ENCODE results near the gene PDE11A.
"Not testable (repeated sequence)": the region's sequence is repeated elsewhere in the genome, so short reads cannot be mapped to it uniquely, and the experiment has no call there.

Gene PDE11A

DNA sequence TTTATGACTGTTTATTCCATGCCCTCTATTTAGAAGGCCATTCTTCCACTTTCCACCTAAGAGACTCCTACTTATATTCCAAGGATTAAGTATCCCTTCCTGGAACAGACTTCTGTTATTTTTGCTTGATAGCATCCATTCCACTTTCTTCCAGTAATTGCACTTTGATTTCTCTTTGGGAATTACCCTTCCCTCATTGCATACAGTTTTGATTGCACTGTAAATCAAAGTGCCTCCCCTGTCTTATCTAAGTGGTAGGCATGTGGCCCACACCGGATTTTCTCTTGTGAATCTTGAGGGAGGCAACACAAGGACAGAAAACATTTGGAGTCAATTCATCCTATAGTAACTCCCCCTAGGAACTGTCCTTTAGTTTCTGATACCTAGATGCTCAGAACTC is 120.4 kb downstream of the PDE11A start:
- no peak overlapping the region for H3K4me3 Mint-ChIP-seq
- H3K4me1 Mint-ChIP-seq (ENCODE audit: low read depth), result no peaks in the 10 kb centered on the region
- no peak overlapping the region for H3K27ac Mint-ChIP-seq
- no peaks in the 10 kb centered on the region for H3K27me3 Mint-ChIP-seq (ENCODE audit: low read depth)
- no peaks in the 10 kb centered on the region for H3K9me3 Mint-ChIP-seq
- H3K36me3 Mint-ChIP-seq (ENCODE audit: low read depth), result no peaks in the 10 kb centered on the region

DNA sequence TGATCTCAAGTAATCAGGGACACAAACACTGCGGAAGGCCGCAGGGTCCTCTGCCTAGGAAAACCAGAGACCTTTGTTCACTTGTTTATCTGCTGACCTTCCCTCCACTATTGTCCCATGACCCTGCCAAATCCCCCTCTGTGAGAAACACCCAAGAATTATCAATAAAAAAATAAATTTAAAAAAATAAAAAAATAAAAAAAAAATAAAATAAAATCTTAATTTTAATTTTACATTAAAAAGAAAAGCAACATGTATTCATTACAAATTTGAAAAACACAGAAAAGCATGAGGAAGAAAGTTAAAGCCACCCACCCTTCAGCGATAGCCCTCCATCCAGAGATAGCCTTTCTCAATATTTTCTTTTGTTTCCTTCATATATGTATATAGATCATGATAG is 125.0 kb downstream of the PDE11A start:
- not testable (repeated sequence) for H3K9me3 Mint-ChIP-seq; H3K4me3 Mint-ChIP-seq; H3K27ac Mint-ChIP-seq; H3K27me3 Mint-ChIP-seq (ENCODE audit: low read depth); H3K36me3 Mint-ChIP-seq (ENCODE audit: low read depth); H3K4me1 Mint-ChIP-seq (ENCODE audit: low read depth)

DNA sequence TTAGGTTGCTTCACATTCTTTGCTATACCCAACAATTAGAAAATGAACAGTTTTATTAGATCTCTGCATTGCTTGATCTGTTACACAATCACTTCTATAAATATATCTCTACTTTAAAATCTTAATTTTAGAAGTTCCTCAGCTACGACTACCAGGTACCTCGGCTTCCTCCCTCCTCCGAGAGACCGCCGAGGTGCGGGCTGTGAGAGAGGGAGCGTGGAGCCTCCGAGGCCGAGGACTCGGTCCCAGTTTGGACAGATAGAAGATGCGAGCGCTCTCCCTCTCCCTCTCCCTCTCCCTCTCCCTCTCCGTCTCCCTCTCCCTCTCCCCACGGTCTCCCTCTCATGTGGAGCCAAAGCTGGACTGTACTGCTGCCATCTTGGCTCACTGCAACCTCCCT is 128.0 kb downstream of the PDE11A start:
- not testable (repeated sequence) for H3K27me3 Mint-ChIP-seq (ENCODE audit: low read depth); H3K36me3 Mint-ChIP-seq (ENCODE audit: low read depth); H3K4me1 Mint-ChIP-seq (ENCODE audit: low read depth); H3K27ac Mint-ChIP-seq; H3K4me3 Mint-ChIP-seq; H3K9me3 Mint-ChIP-seq

GRCh38 chr2:177942731-177943130 is 129.8 kb downstream of the PDE11A start:
- no peaks in the 10 kb centered on the region for H3K27me3 Mint-ChIP-seq (ENCODE audit: low read depth)
- no peaks in the 10 kb centered on the region for H3K36me3 Mint-ChIP-seq (ENCODE audit: low read depth)
- H3K9me3 Mint-ChIP-seq, result no peaks in the 10 kb centered on the region
- H3K4me1 Mint-ChIP-seq (ENCODE audit: low read depth), result no peaks in the 10 kb centered on the region
- no peak overlapping the region for H3K27ac Mint-ChIP-seq
- H3K4me3 Mint-ChIP-seq, result no peak overlapping the region

GRCh38 chr2:177939211-177939610 is 133.4 kb downstream of the PDE11A start:
- H3K27ac Mint-ChIP-seq, result no peak overlapping the region
- H3K4me3 Mint-ChIP-seq, result no peak overlapping the region
- no peaks in the 10 kb centered on the region for H3K27me3 Mint-ChIP-seq (ENCODE audit: low read depth)
- no peaks in the 10 kb centered on the region for H3K4me1 Mint-ChIP-seq (ENCODE audit: low read depth)
- no peaks in the 10 kb centered on the region for H3K36me3 Mint-ChIP-seq (ENCODE audit: low read depth)
- no peaks in the 10 kb centered on the region for H3K9me3 Mint-ChIP-seq

DNA sequence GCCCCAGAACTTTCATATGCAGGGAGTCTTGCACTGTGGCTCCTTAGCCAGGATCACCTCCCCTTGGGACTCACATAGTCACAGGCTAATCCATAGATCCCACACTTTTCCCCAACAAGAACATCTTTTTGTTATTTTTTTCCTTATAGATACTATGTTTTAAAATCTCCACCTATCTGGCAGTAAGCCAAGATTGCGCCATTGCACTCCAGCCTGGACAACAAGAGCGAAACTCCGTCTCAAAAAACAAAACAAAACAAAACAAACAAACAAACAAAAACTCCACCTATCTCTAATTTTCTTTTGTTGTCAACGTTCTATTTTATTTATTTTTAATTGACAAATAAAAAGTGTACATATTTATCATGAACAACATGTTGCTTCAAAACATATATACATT is 141.7 kb downstream of the PDE11A start:
- no peak overlapping the region for H3K27ac Mint-ChIP-seq
- peaks cover 15% of the 10 kb centered on the region for H3K27me3 Mint-ChIP-seq (ENCODE audit: low read depth)
- H3K4me1 Mint-ChIP-seq (ENCODE audit: low read depth), result no peaks in the 10 kb centered on the region
- no peak overlapping the region for H3K4me3 Mint-ChIP-seq
- H3K36me3 Mint-ChIP-seq (ENCODE audit: low read depth), result no peaks in the 10 kb centered on the region
- no peaks in the 10 kb centered on the region for H3K9me3 Mint-ChIP-seq

GRCh38 chr2:177929662-177930522 is 142.7 kb downstream of the PDE11A start:
- Mint-ChIP-seq H3K27ac (no peak overlapping the region), H3K27me3 (ENCODE audit: low read depth) (peaks cover 15% of the 10 kb centered on the region), H3K4me1 (ENCODE audit: low read depth) (no peaks in the 10 kb centered on the region), H3K9me3 (no peaks in the 10 kb centered on the region), H3K4me3 (no peak overlapping the region), H3K36me3 (ENCODE audit: low read depth) (no peaks in the 10 kb centered on the region)

DNA sequence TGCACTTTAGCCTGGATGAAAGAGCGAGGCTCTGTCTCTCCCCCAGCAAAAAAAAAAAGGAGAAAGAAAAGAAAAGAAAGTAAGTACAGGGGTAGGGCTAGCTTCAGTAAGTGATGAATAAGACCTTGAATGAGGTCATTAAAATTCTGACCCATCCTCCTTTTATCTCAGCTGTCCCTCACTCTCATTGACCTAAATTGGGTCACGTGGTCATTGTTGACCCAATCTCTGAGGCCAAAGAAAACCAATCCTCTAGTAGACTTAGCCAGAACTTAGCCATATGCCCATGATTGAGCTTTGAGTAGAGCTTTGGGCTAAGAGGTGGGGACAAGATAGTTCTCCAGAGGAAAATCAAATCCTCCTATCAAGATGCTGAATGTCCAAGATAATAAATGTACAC is 149.3 kb downstream of the PDE11A start:
- Mint-ChIP-seq H3K27ac (no peak overlapping the region), H3K36me3 (ENCODE audit: low read depth) (no peaks in the 10 kb centered on the region), H3K9me3 (no peaks in the 10 kb centered on the region), H3K4me3 (no peak overlapping the region), H3K4me1 (ENCODE audit: low read depth) (no peaks in the 10 kb centered on the region), H3K27me3 (ENCODE audit: low read depth) (no peaks in the 10 kb centered on the region)

- Mint-ChIP-seq H3K27ac (no peak overlapping the region), H3K36me3 (ENCODE audit: low read depth) (no peaks in the 10 kb centered on the region), H3K27me3 (ENCODE audit: low read depth) (no peaks in the 10 kb centered on the region), H3K4me3 (no peak overlapping the region), H3K4me1 (ENCODE audit: low read depth) (no peaks in the 10 kb centered on the region), H3K9me3 (no peaks in the 10 kb centered on the region)
Observed at GRCh38 chr2:177921726-177922125, 150.9 kb downstream of the PDE11A start.

GRCh38 chr2:177917169-177917568 is 155.4 kb downstream of the PDE11A start:
- Mint-ChIP-seq H3K4me1 (ENCODE audit: low read depth) (no peaks in the 10 kb centered on the region), H3K27me3 (ENCODE audit: low read depth) (no peaks in the 10 kb centered on the region), H3K4me3 (no peak overlapping the region), H3K27ac (no peak overlapping the region), H3K36me3 (ENCODE audit: low read depth) (no peaks in the 10 kb centered on the region), H3K9me3 (no peaks in the 10 kb centered on the region)

GRCh38 chr2:177916342-177916741 is 156.2 kb downstream of the PDE11A start:
- no peak overlapping the region for H3K4me3 Mint-ChIP-seq
- no peaks in the 10 kb centered on the region for H3K4me1 Mint-ChIP-seq (ENCODE audit: low read depth)
- no peaks in the 10 kb centered on the region for H3K9me3 Mint-ChIP-seq
- no peaks in the 10 kb centered on the region for H3K36me3 Mint-ChIP-seq (ENCODE audit: low read depth)
- no peaks in the 10 kb centered on the region for H3K27me3 Mint-ChIP-seq (ENCODE audit: low read depth)
- no peak overlapping the region for H3K27ac Mint-ChIP-seq

- Mint-ChIP-seq H3K9me3 (no peaks in the 10 kb centered on the region), H3K4me1 (ENCODE audit: low read depth) (no peaks in the 10 kb centered on the region), H3K36me3 (ENCODE audit: low read depth) (no peaks in the 10 kb centered on the region), H3K4me3 (no peak overlapping the region), H3K27me3 (ENCODE audit: low read depth) (no peaks in the 10 kb centered on the region), H3K27ac (no peak overlapping the region)
Observed at GRCh38 chr2:177914247-177914646, 158.3 kb downstream of the PDE11A start.

DNA sequence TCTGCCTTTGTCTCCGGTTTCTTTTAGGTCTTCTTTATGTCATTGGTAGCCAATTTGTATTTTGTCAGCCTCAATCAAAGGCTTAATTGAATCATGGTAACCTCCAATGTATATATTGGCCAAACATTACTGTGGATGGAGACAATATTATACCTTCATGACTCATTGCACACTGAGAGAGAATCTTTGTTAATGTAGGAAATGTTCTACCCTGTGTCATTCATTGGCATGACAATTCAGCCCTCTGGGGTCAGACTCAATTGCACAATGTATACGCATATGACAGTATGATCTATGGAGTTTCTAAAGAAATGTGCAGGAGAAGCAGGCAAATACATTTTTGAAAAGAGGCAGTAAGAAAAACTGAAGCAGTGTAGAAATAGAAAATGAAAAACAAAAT is 162.6 kb downstream of the PDE11A start:
- no peak overlapping the region for H3K4me3 Mint-ChIP-seq
- H3K36me3 Mint-ChIP-seq (ENCODE audit: low read depth), result no peaks in the 10 kb centered on the region
- H3K9me3 Mint-ChIP-seq, result no peaks in the 10 kb centered on the region
- H3K27ac Mint-ChIP-seq, result no peak overlapping the region
- H3K4me1 Mint-ChIP-seq (ENCODE audit: low read depth), result peaks cover 8% of the 10 kb centered on the region
- H3K27me3 Mint-ChIP-seq (ENCODE audit: low read depth), result no peaks in the 10 kb centered on the region

DNA sequence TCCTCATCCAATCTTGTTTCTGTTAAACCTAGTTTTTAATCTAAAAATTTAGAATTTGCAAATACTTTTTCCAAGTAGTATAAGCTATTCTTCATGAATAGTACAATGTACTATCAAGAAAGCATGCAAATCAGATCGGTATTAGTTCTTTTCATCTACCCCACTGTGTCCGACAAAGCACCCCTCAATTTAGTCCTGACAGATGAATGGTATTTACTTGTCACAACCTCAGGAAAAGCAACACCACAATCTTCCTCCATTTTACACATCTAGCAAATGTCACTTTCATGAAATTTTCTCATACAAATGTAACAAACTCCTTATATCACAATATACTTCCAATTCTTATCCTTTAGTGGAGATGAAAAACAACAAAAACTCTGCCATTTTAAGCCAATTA is 163.8 kb downstream of the PDE11A start:
- Mint-ChIP-seq H3K9me3 (no peaks in the 10 kb centered on the region), H3K4me1 (ENCODE audit: low read depth) (peaks cover 8% of the 10 kb centered on the region), H3K27ac (no peak overlapping the region), H3K27me3 (ENCODE audit: low read depth) (no peaks in the 10 kb centered on the region), H3K4me3 (no peak overlapping the region), H3K36me3 (ENCODE audit: low read depth) (no peaks in the 10 kb centered on the region)

- Mint-ChIP-seq H3K36me3 (ENCODE audit: low read depth) (no peaks in the 10 kb centered on the region), H3K27ac (no peak overlapping the region), H3K27me3 (ENCODE audit: low read depth) (no peaks in the 10 kb centered on the region), H3K4me3 (no peak overlapping the region), H3K9me3 (no peaks in the 10 kb centered on the region), H3K4me1 (ENCODE audit: low read depth) (peaks cover 8% of the 10 kb centered on the region)
Observed at GRCh38 chr2:177908182-177908581, 164.4 kb downstream of the PDE11A start.
